ENCODE measurements around the gene VRK1.

VRK1 gene

GRCh38 chr14:96915478-96915877 is 118.3 kb downstream of the VRK1 start:
- no peaks in the 10 kb centered on the region for H3K9me3 ChIP-seq
- H3K36me3 ChIP-seq: no peaks in the 10 kb centered on the region
- H3K27me3 ChIP-seq: no peaks in the 10 kb centered on the region
- intact Hi-C loops (cut with DNase I; ENCODE audit: low total_unique reads): no loop called here
- no peaks in the 10 kb centered on the region for H3K4me1 ChIP-seq
- no peak for TF ChIP-seq CTCF (IDR thresholded peaks at IDR 0.05)
- no peak for DNase-seq
- no peak overlapping the region for H3K27ac ChIP-seq
- H3K4me3 ChIP-seq: no peak overlapping the region

- Histone ChIP-seq H3K27ac (no peak overlapping the region), H3K4me1 (no peaks in the 10 kb centered on the region), H3K36me3 (no peaks in the 10 kb centered on the region), H3K4me3 (no peak overlapping the region), H3K27me3 (no peaks in the 10 kb centered on the region), H3K9me3 (no peaks in the 10 kb centered on the region)
- TF ChIP-seq CTCF (IDR thresholded peaks at IDR 0.05): no peak
- no peak for DNase-seq
- intact Hi-C loops (cut with DNase I; ENCODE audit: low total_unique reads): no loop called here
Measured at GRCh38 chr14:96916751-96917150, 119.6 kb downstream of the VRK1 start.

GRCh38 chr14:96917442-96917963 is 120.3 kb downstream of the VRK1 start:
- no peak for TF ChIP-seq CTCF (IDR thresholded peaks at IDR 0.05)
- H3K4me1 ChIP-seq: no peaks in the 10 kb centered on the region
- peaks cover 0 to under 1% (median 0%) of the 10 kb centered on the region in 3 donors for H3K9me3 ChIP-seq
- H3K27me3 ChIP-seq: no peaks in the 10 kb centered on the region
- no peaks in the 10 kb centered on the region for H3K36me3 ChIP-seq
- intact Hi-C loops (cut with DNase I; ENCODE audit: low total_unique reads): no loop called here
- H3K27ac ChIP-seq: no peak overlapping the region
- DNase-seq: no peak
- no peak overlapping the region for H3K4me3 ChIP-seq

GRCh38 chr14:96920023-96920422 is 122.8 kb downstream of the VRK1 start:
- DNase-seq: no peak
- no peak for TF ChIP-seq CTCF (IDR thresholded peaks at IDR 0.05)
- Histone ChIP-seq H3K4me3 (no peak overlapping the region), H3K27me3 (no peaks in the 10 kb centered on the region), H3K27ac (no peak overlapping the region), H3K9me3 (peaks cover 0 to 13% (median 0%) of the 10 kb centered on the region in 3 donors), H3K36me3 (no peaks in the 10 kb centered on the region), H3K4me1 (no peaks in the 10 kb centered on the region)
- intact Hi-C loops (cut with DNase I; ENCODE audit: low total_unique reads): no loop called here

GRCh38 chr14:96920820-96921219 is 123.6 kb downstream of the VRK1 start:
- intact Hi-C loops (cut with DNase I; ENCODE audit: low total_unique reads): no loop called here
- H3K4me3 ChIP-seq: no peak overlapping the region
- no peaks in the 10 kb centered on the region for H3K4me1 ChIP-seq
- peaks cover 0 to 13% (median 0%) of the 10 kb centered on the region in 3 donors for H3K9me3 ChIP-seq
- DNase-seq: no peak
- H3K36me3 ChIP-seq: no peaks in the 10 kb centered on the region
- TF ChIP-seq CTCF (IDR thresholded peaks at IDR 0.05): no peak
- H3K27me3 ChIP-seq: no peaks in the 10 kb centered on the region
- H3K27ac ChIP-seq: no peak overlapping the region

GRCh38 chr14:96922986-96923385 is 125.8 kb downstream of the VRK1 start:
- H3K27me3 ChIP-seq: no peaks in the 10 kb centered on the region

More at GRCh38 chr14:96922986-96923385, 125.8 kb downstream of the VRK1 start:
- DNase-seq: no peak
- intact Hi-C loops (cut with DNase I; ENCODE audit: low total_unique reads): no loop called here
- Histone ChIP-seq H3K4me3 (no peak overlapping the region), H3K36me3 (no peaks in the 10 kb centered on the region), H3K9me3 (peaks cover 0 to 13% (median 0%) of the 10 kb centered on the region in 3 donors), H3K4me1 (no peaks in the 10 kb centered on the region), H3K27ac (no peak overlapping the region)
- TF ChIP-seq CTCF (IDR thresholded peaks at IDR 0.05): no peak
